HepG2 (cell line): Measurements from ENCODE around the gene SNRPD2. TPM values are rescaled to one million over a fixed set of nuclear protein-coding genes. Genes with fewer than 3 reads are reported as not detected.

ENCODE experiments used
- FOXP4 ChIP-seq: sonication (generic); formaldehyde crosslinking; IDR thresholded peaks from 2 replicates; pipeline ENCODE4 v1.4.0; 2020; ENCODE audit warnings: missing genetic modification reagents
- KDM4B ChIP-seq: sonication (generic); formaldehyde crosslinking; IDR thresholded peaks from 2 replicates; pipeline ENCODE4 v1.4.0; 2020; ENCODE audit warnings: missing genetic modification reagents
- MAFF ChIP-seq: IDR thresholded peaks from 2 replicates; pipeline ENCODE4 v1.6.1; 2011; ENCODE audit warnings: low read depth, low read length, improper control_type of control experiment
- SIN3A ChIP-seq: IDR thresholded peaks from 2 replicates; pipeline ENCODE4 v1.6.1; 2011; ENCODE audit warnings: low read depth, mild to moderate bottlenecking, control low read depth, low read length, borderline replicate concordance
- SOX5 ChIP-seq: IDR thresholded peaks from 2 replicates; pipeline ENCODE4 v1.6.1; 2016; ENCODE audit warnings: borderline replicate concordance
- SUZ12 ChIP-seq: fragments of 150-350 bp; IDR thresholded peaks from 2 replicates; pipeline ENCODE4 v1.6.1; 2014; ENCODE audit warnings: low read depth, low read length
- TERF1 ChIP-seq: sonication (generic); formaldehyde crosslinking; IDR thresholded peaks from 2 replicates; pipeline ENCODE4 v1.8.0; 2022; ENCODE audit warnings: mild to moderate bottlenecking, missing genetic modification reagents, moderate library complexity
- ZFP91 ChIP-seq: sonication (generic); formaldehyde crosslinking; IDR thresholded peaks from 2 replicates; pipeline ENCODE4 v1.9.0; 2022; ENCODE audit warnings: missing genetic modification reagents, mild to moderate bottlenecking, borderline replicate concordance
- ZHX2 ChIP-seq, 2 experiments: sonication (generic) in 1 of 2; formaldehyde crosslinking in 1 of 2; IDR thresholded peaks; 2 replicates each; pipeline versions ENCODE4 v1.6.1 to v1.9.0; 2014 to 2022; ENCODE audit warnings: antibody characterized with exemption in 1 of 2, borderline replicate concordance in 1 of 2, inconsistent platforms in 1 of 2, low read depth in 1 of 2, missing genetic modification reagents in 1 of 2
- ZMYM4 ChIP-seq: sonication (generic); formaldehyde crosslinking; IDR thresholded peaks from 2 replicates; pipeline ENCODE4 v1.8.1; 2023; ENCODE audit warnings: mild to moderate bottlenecking, missing genetic modification reagents
- ZNF33A ChIP-seq: sonication (generic); formaldehyde crosslinking; IDR thresholded peaks from 2 replicates; pipeline ENCODE4 v1.5.1; 2020; ENCODE audit warnings: missing genetic modification reagents, mild to moderate bottlenecking, moderate library complexity, borderline replicate concordance
- ZNF367 ChIP-seq: sonication (generic); formaldehyde crosslinking; IDR thresholded peaks from 2 replicates; pipeline ENCODE4 v1.4.0; 2020; ENCODE audit warnings: missing genetic modification reagents, borderline replicate concordance
- ZNF382 ChIP-seq: sonication (generic); formaldehyde crosslinking; IDR thresholded peaks from 2 replicates; pipeline ENCODE4 v1.5.0; 2020; ENCODE audit warnings: missing genetic modification reagents, mild to moderate bottlenecking, borderline replicate concordance
- ZNF414 ChIP-seq: sonication (generic); formaldehyde crosslinking; IDR thresholded peaks from 2 replicates; pipeline ENCODE4 v1.5.0; 2020; ENCODE audit warnings: missing genetic modification reagents
- ZNF569 ChIP-seq: sonication (generic); formaldehyde crosslinking; IDR thresholded peaks from 2 replicates; pipeline ENCODE4 v1.5.0; 2020; ENCODE audit warnings: mild to moderate bottlenecking, missing genetic modification reagents, moderate library complexity, borderline replicate concordance
- ZSCAN30 ChIP-seq: sonication (generic); formaldehyde crosslinking; IDR thresholded peaks from 2 replicates; pipeline ENCODE4 v1.5.0; 2020; ENCODE audit warnings: mild to moderate bottlenecking, missing genetic modification reagents
- polyA plus RNA-seq, 8 experiments: library from polyadenylated mRNA; depleted of rRNA in 3 of 8; stranded (reverse) in 7 of 8; unstranded in 1 of 8; fragments of >200 nt; fragmentation: Illumina TruSeq in 4 of 8; extraction: Trizol in 4 of 8; gene quantifications; 2 replicates each; pipeline versions ENCODE4 v1.2.1 to v1.2.3, GENCODE V29; 2011 to 2016; ENCODE audit warnings: low read depth in 4 of 8, missing spikeins in 1 of 8, mixed read lengths in 1 of 8; ENCODE audit not compliant: insufficient read depth in 1 of 8
- total RNA-seq, 5 experiments: library from RNA; depleted of rRNA; stranded (reverse); fragments of >200 nt; fragmentation: Illumina TruSeq; extraction: Trizol; gene quantifications; 2 replicates each; pipeline ENCODE4 v1.2.3, GENCODE V29; 2016; ENCODE audit warnings: low read depth in 1 of 5

The SNRPD2 gene
- total and polyA plus RNA-seq, 2 of the 13 experiments (the other 11 are each of a cell fraction or from before 2014, with no cell fraction given), result 299 to 485 TPM

- TF ChIP-seq ZFP91 (CRISPR knock-in tag) (peak; percentile 89; the same call in 1 of the 2 replicates), ZSCAN30 (CRISPR knock-in tag) (no peak), ZNF367 (CRISPR knock-in tag) (no peak), ZMYM4 (CRISPR knock-in tag) (no peak), TERF1 (CRISPR knock-in tag) (no peak), ZNF569 (CRISPR knock-in tag) (no peak), ZHX2 (IDR thresholded peaks at IDR 0.05; ENCODE audit: low read depth) (no peak), ZHX2 (CRISPR knock-in tag; IDR thresholded peaks at IDR 0.05; ENCODE audit: borderline replicate concordance) (no peak), ZNF382 (CRISPR knock-in tag) (no peak), FOXP4 (peak; percentile 72), KDM4B (CRISPR knock-in tag) (no peak), SOX5 (CRISPR knock-in tag) (peak; percentile 24; the same call in 1 of the 2 replicates), SIN3A (0 out of 2 replicates have a peak, but pooled peaks have one; percentile 1), SUZ12 (no peak), ZNF33A (CRISPR knock-in tag) (no peak), MAFF (no peak), ZNF414 (CRISPR knock-in tag) (no peak)
Observed at GRCh38 chr19:45681391-45682015, 10.2 kb downstream of the SNRPD2 start (continued).
